ENCODE data around the gene RBL2.

DNA sequence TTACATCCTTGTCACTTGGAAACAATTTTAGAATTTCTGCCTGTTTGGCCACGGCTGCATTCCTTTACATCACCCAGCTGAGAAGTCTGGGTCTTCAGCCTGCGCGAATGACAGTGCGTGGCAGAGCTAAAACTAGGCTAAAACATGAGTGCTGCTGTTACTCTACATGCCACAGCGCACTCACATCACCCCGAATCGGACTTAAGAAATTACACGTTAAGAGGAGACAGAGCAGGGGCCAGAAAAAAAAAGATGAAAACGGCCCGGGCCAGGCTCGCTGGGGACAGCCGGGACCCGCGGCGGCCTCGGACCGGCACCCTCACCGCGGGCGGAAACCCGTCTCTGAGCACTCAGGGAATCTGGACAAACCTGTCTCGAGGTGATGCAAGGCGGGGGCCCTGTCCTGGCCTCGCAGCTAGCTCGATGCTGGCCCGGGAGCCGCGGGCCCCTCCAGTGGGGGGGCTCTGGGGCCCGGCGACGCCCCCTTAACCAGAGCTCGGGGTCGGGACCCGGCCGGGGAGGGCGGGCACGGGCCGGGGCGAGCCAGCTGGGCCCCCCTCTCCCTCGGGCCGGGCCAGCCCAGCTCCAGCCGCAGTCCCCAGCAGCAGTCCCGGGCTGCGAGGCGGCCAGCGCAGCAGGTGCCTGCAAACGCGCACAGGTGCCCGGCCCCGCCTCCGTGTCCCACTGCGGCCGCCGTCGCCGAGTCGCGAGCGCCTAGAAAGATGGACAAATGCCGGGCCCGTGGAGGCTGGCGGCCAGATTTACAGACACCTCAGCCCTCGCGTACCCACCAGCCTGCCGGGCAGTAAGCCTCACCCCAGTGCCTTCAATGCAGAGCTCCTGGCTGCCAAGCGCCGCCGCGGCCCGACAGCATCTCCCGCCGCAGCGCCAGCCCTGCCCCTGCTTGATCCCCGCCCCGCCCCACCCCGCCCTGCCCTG, 68.3 kb downstream of the RBL2 start, which contains the start of gene AKTIP:
- TF ChIP-seq, protein P1, sequence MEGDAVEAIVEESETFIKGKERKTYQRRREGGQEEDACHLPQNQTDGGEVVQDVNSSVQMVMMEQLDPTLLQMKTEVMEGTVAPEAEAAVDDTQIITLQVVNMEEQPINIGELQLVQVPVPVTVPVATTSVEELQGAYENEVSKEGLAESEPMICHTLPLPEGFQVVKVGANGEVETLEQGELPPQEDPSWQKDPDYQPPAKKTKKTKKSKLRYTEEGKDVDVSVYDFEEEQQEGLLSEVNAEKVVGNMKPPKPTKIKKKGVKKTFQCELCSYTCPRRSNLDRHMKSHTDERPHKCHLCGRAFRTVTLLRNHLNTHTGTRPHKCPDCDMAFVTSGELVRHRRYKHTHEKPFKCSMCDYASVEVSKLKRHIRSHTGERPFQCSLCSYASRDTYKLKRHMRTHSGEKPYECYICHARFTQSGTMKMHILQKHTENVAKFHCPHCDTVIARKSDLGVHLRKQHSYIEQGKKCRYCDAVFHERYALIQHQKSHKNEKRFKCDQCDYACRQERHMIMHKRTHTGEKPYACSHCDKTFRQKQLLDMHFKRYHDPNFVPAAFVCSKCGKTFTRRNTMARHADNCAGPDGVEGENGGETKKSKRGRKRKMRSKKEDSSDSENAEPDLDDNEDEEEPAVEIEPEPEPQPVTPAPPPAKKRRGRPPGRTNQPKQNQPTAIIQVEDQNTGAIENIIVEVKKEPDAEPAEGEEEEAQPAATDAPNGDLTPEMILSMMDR (optimal IDR thresholded peaks at IDR 0.05 in 1 of 3, IDR thresholded peaks at IDR 0.05 in 1 of 3, conservative IDR thresholded peaks at IDR 0.05 in 1 of 3; ENCODE audit: extremely low read depth in 1 of 3, insufficient read depth in 2 of 3, low read length in 3 of 3) = no peak
- no peak for TF ChIP-seq EZH2 (IDR thresholded peaks at IDR 0.05; ENCODE audit: low read length)
